ENCODE results near the gene SERTAD2.
A peak's percentile ranks its signal among the peaks of the same experiment; 100 is the strongest.

SERTAD2 gene

GRCh38 chr2:64646007-64646880 lies 7.5 kb downstream of the SERTAD2 start:
- peak; percentile 86 for DNase-seq

- peak; percentile 85 for DNase-seq
Observed at GRCh38 chr2:64644458-64645382, 9.0 kb downstream of the SERTAD2 start.

GRCh38 chr2:64643838-64644457 lies 9.8 kb downstream of the SERTAD2 start:
- DNase-seq = peak; percentile 41

GRCh38 chr2:64641599-64641998 lies 12.1 kb downstream of the SERTAD2 start:
- no peak for DNase-seq

- DNase-seq = no peak
Observed at GRCh38 chr2:64640153-64641044, 13.3 kb downstream of the SERTAD2 start.

GRCh38 chr2:64639691-64640090 lies 14.0 kb downstream of the SERTAD2 start:
- no peak for DNase-seq

- no peak for DNase-seq
Observed at GRCh38 chr2:64638502-64639120, 15.1 kb downstream of the SERTAD2 start.

- peak; percentile 15 for DNase-seq
Observed at GRCh38 chr2:64637931-64638330, 15.8 kb downstream of the SERTAD2 start.

- DNase-seq = peak; percentile 80
Observed at GRCh38 chr2:64637000-64637635, 16.6 kb downstream of the SERTAD2 start.

- DNase-seq = peak; percentile 84
Observed at GRCh38 chr2:64635976-64636911, 17.5 kb downstream of the SERTAD2 start.

GRCh38 chr2:64634345-64635267 lies 19.1 kb downstream of the SERTAD2 start:
- DNase-seq = no peak

GRCh38 chr2:64632835-64633819 lies 20.6 kb downstream of the SERTAD2 start:
- DNase-seq = no peak

- DNase-seq = no peak
Observed at GRCh38 chr2:64631771-64632170, 21.9 kb downstream of the SERTAD2 start.

- DNase-seq = no peak
Observed at GRCh38 chr2:64630752-64631151, 23.0 kb downstream of the SERTAD2 start.

- DNase-seq = no peak
Observed at GRCh38 chr2:64629875-64630274, 23.8 kb downstream of the SERTAD2 start.

- DNase-seq = no peak
Observed at GRCh38 chr2:64629329-64629781, 24.4 kb downstream of the SERTAD2 start.

Data from RPMI8226 (cell line).